Right cardiac atrium (tissue), 5 donors: Measurements from ENCODE around the gene C9orf50. TPM values are rescaled to one million over a fixed set of nuclear protein-coding genes. Genes with fewer than 3 reads are reported as not detected.

Experiments used
- ATAC-seq, 2 donors: fragments of 200-7000 bp; cut with Tn5 transposase; one replicate each; pipeline versions ENCODE4 v1.8.0 to v1.9.1; 2020; ENCODE audit warnings: moderate library complexity in 2 of 2, mild to moderate bottlenecking in 1 of 2
- DNase-seq, 3 donors: peaks; one replicate each; pipeline ENCODE4 v3.0.0-alpha.2; 2020
- H3K27ac ChIP-seq: one replicate; pipeline ENCODE4 v1.5.1; 2013; ENCODE audit warnings: mild to moderate bottlenecking, low read length, control low read depth, moderate library complexity
- H3K27me3 ChIP-seq: one replicate; pipeline ENCODE4 v1.6.1; 2013; ENCODE audit not compliant: control insufficient read depth, insufficient read depth
- H3K4me1 ChIP-seq: one replicate; pipeline ENCODE4 v1.6.1; 2013; ENCODE audit warnings: low read length; ENCODE audit not compliant: control insufficient read depth, insufficient read depth
- H3K4me3 ChIP-seq: one replicate; pipeline ENCODE4 v1.5.1; 2013; ENCODE audit warnings: low read length, control low read depth
- H3K9me3 ChIP-seq: one replicate; pipeline ENCODE4 v1.6.1; 2013; ENCODE audit warnings: low read length; ENCODE audit not compliant: control insufficient read depth
- whole genome bisulfite sequencing: extraction: QIAGEN DNeasy Blood & Tissue Kit; methylation state at CpG from one replicate; pipeline ENCODE4 v1.1.7; 2013; 5-methylcytosine and 5-hydroxymethylcytosine counted together
- intact Hi-C, 4 donors: fragments of 100-400 bp; cut with DNase I; formaldehyde crosslinking; loops; one replicate each; pipeline versions ENCODE4 v1.11.0 to v1.14.0; 2022 to 2023
- polyA plus RNA-seq: library from polyadenylated mRNA; stranded (reverse); fragments of 200-250 nt; gene quantifications from one replicate; pipeline ENCODE4 v1.2.3, GENCODE V29; 2013
- total RNA-seq, 4 donors: library from RNA; stranded (reverse); fragmentation: NEBNext Ultra II Directional; extraction: Animal tissue kit (Norgen Biotek cat#: 25700); gene quantifications; one replicate each; pipeline ENCODE4 v1.2.1, GENCODE V29; 2021
- donor health status: healthy with polysubstance abuse.
- donor health status: DM: no; HTN: yes; CAD: no.
- donor health status: DM: no; HTN: no; CAD: no.
- donor health status: DM: no; HTN: yes; CAD: no; lungs with severe emphysema.
- donor health status: DM: yes; HTN: yes; CAD: no.

C9orf50 gene
- total and polyA plus RNA-seq, 5 donors: 0.20 TPM; not detected in 4

- Histone ChIP-seq H3K9me3 (no peaks in the 10 kb centered on the region), H3K4me1 (no peaks in the 10 kb centered on the region), H3K4me3 (no peak overlapping the region), H3K27me3 (no peaks in the 10 kb centered on the region), H3K27ac (no peak overlapping the region)
- no peak for ATAC-seq
- WGBS: 88% methylated on average over 10 of the region's 10 CpGs
- peak in 1 of 3 donors; percentile 14 for DNase-seq
- intact Hi-C loops: loop anchor here in 2 of 4 donors (10.0 kb wide), 1 partner anchor 137 kb away; no protein-coding TSS in a partner anchor
These were observed 26.7 kb upstream of the C9orf50 start for GRCh38 chr9:129647635-129648034.

- intact Hi-C loops: loop anchor here in 2 of 4 donors (10.0 kb wide), 1 partner anchor 138 kb away; no protein-coding TSS in a partner anchor
- DNase-seq: peak in 2 of 3 donors; percentile 7 to 9
- ATAC-seq: no peak
- no peaks in the 10 kb centered on the region for H3K9me3 ChIP-seq
- no peaks in the 10 kb centered on the region for H3K27me3 ChIP-seq
- H3K4me3 ChIP-seq: no peak overlapping the region
- H3K4me1 ChIP-seq: no peaks in the 10 kb centered on the region
- no peak overlapping the region for H3K27ac ChIP-seq
- 95% methylated on average over 7 of the region's 7 CpGs for WGBS
These were observed 25.8 kb upstream of the C9orf50 start for GRCh38 chr9:129646654-129647053.

GRCh38 chr9:129646252-129646651, 25.4 kb upstream of the C9orf50 start:
- DNase-seq (peak in 2 of 3 donors; percentile 23 to 41), ATAC-seq (no peak)
- Histone ChIP-seq H3K9me3 (no peaks in the 10 kb centered on the region), H3K27me3 (no peaks in the 10 kb centered on the region), H3K4me3 (no peak overlapping the region), H3K27ac (no peak overlapping the region), H3K4me1 (peaks cover 1% of the 10 kb centered on the region)
- intact Hi-C loops: loop anchor here in 2 of 4 donors (10.0 kb wide), 1 partner anchor 139 kb away; no protein-coding TSS in a partner anchor
- WGBS: 73% methylated on average over 12 of the region's 12 CpGs

- no peaks in the 10 kb centered on the region for H3K27me3 ChIP-seq
- ATAC-seq (no peak), DNase-seq (peak in 2 of 3 donors; percentile 32 to 36)
- H3K4me1 ChIP-seq: peaks cover 6% of the 10 kb centered on the region
- intact Hi-C loops: loop anchor here (5.0 to 10.0 kb wide), 2 partner anchors 137 to 140 kb away; no protein-coding TSS in a partner anchor
- no peaks in the 10 kb centered on the region for H3K9me3 ChIP-seq
- WGBS: 68% methylated on average over 17 of the region's 17 CpGs
- no peak overlapping the region for H3K4me3 ChIP-seq
- H3K27ac ChIP-seq: no peak overlapping the region
These were observed 24.0 kb upstream of the C9orf50 start for GRCh38 chr9:129644902-129645301.

GRCh38 chr9:129644365-129644764, 23.5 kb upstream of the C9orf50 start:
- Histone ChIP-seq H3K4me1 (peaks cover 6% of the 10 kb centered on the region), H3K4me3 (no peak overlapping the region), H3K27ac (no peak overlapping the region), H3K27me3 (no peaks in the 10 kb centered on the region), H3K9me3 (no peaks in the 10 kb centered on the region)
- ATAC-seq: no peak
- 66% methylated on average over 11 of the region's 11 CpGs for WGBS
- intact Hi-C loops: loop anchor here (5.0 to 10.0 kb wide), 2 partner anchors 138 to 140 kb away; no protein-coding TSS in a partner anchor
- peak in 2 of 3 donors; percentile 26 to 39 for DNase-seq

- DNase-seq: peak in 2 of 3 donors; percentile 51 to 60
- ATAC-seq: no peak
- intact Hi-C loops: loop anchor here (5.0 to 10.0 kb wide), 2 partner anchors 139 to 141 kb away; no protein-coding TSS in a partner anchor
- H3K27me3 ChIP-seq: no peaks in the 10 kb centered on the region
- no peak overlapping the region for H3K27ac ChIP-seq
- H3K4me3 ChIP-seq: no peak overlapping the region
- peaks cover 6% of the 10 kb centered on the region for H3K4me1 ChIP-seq
- H3K9me3 ChIP-seq: no peaks in the 10 kb centered on the region
- WGBS: 89% methylated on average over 10 of the region's 10 CpGs
These were observed 22.8 kb upstream of the C9orf50 start for GRCh38 chr9:129643706-129644105.

GRCh38 chr9:129641750-129642585, 21.1 kb upstream of the C9orf50 start, which contains the start of gene ASB6:
TSS of gene ASB6 (minus strand) at chr9:129642151. CDS start at chr9:129641999, 152 bp downstream.
- intact Hi-C loops: loop anchor here (5.0 to 10.0 kb wide), 2 partner anchors 140 to 143 kb away; no protein-coding TSS in a partner anchor
- no peaks in the 10 kb centered on the region for H3K9me3 ChIP-seq
- DNase-seq (peak; percentile 98 to 99 (median 99)), ATAC-seq (peak; percentile 97)
- no peaks in the 10 kb centered on the region for H3K27me3 ChIP-seq
- peaks cover 6% of the 10 kb centered on the region for H3K4me1 ChIP-seq
- WGBS: under 1% methylated on average over 93 of the region's 93 CpGs
- H3K27ac ChIP-seq: peak within 1 kb of the TSS; percentile 65
- H3K4me3 ChIP-seq: peak within 1 kb of the TSS; percentile 68

GRCh38 chr9:129640871-129641749, 20.2 kb upstream of the C9orf50 start:
- peaks cover 6% of the 10 kb centered on the region for H3K4me1 ChIP-seq
- H3K4me3 ChIP-seq: peak overlapping the region; percentile 68
- WGBS: 19% methylated on average over 44 of the region's 44 CpGs
- DNase-seq (peak in 2 of 3 donors; percentile 55 to 56), ATAC-seq (peak in 1 of 2 donors; percentile 28)
- H3K27me3 ChIP-seq: no peaks in the 10 kb centered on the region
- intact Hi-C loops: loop anchor here (5.0 to 10.0 kb wide), 2 partner anchors 141 to 144 kb away; no protein-coding TSS in a partner anchor
- H3K27ac ChIP-seq: no peak overlapping the region
- no peaks in the 10 kb centered on the region for H3K9me3 ChIP-seq

GRCh38 chr9:129640086-129640870, 19.4 kb upstream of the C9orf50 start:
- Histone ChIP-seq H3K4me3 (no peak overlapping the region), H3K4me1 (peaks cover 6% of the 10 kb centered on the region), H3K9me3 (no peaks in the 10 kb centered on the region), H3K27me3 (no peaks in the 10 kb centered on the region), H3K27ac (no peak overlapping the region)
- intact Hi-C loops: loop anchor here (5.0 to 10.0 kb wide), 2 partner anchors 142 to 145 kb away; no protein-coding TSS in a partner anchor
- DNase-seq: peak in 2 of 3 donors; percentile 56 to 70
- ATAC-seq: no peak
- 68% methylated on average over 25 of the region's 25 CpGs for WGBS

GRCh38 chr9:129639756-129640085, 18.8 kb upstream of the C9orf50 start:
- Histone ChIP-seq H3K27ac (no peak overlapping the region), H3K9me3 (no peaks in the 10 kb centered on the region), H3K27me3 (no peaks in the 10 kb centered on the region), H3K4me1 (peaks cover 6% of the 10 kb centered on the region), H3K4me3 (no peak overlapping the region)
- DNase-seq: peak in 1 of 3 donors; percentile 47
- intact Hi-C loops: loop anchor here (5.0 to 10.0 kb wide), 2 partner anchors 143 to 145 kb away; no protein-coding TSS in a partner anchor
- 79% methylated on average over 12 of the region's 12 CpGs for WGBS
- ATAC-seq: no peak
